Kidney (tissue), 14 donors: ENCODE measurements around the gene IRAK2. TPM values are rescaled to one million over a fixed set of nuclear protein-coding genes. Genes with fewer than 3 reads are reported as not detected.

ENCODE experiments used
- DNase-seq, 5 donors: peaks; one replicate each; pipeline ENCODE4 v3.0.0-alpha.2; 2013 to 2020
- FAIRE-seq: peaks from 2 replicates; lab custom pipeline; 2012; peaks lifted over from hg19 to GRCh38; lab: Jason Lieb, UNC
- H3K27ac ChIP-seq, 2 donors: one replicate each; pipeline ENCODE4 v1.7.0; 2013; ENCODE audit warnings: low read depth in 2 of 2, low read length in 2 of 2, inconsistent platforms in 1 of 2
- H3K27me3 ChIP-seq: one replicate; pipeline ENCODE4 v1.7.1; 2013; ENCODE audit warnings: low read length, inconsistent platforms; ENCODE audit not compliant: control insufficient read depth, insufficient read depth
- H3K36me3 ChIP-seq, 3 donors: one replicate each; pipeline versions ENCODE4 v1.7.0 to v1.7.1; 2013; ENCODE audit warnings: low read length in 3 of 3, control low read depth in 1 of 3, inconsistent platforms in 1 of 3; ENCODE audit not compliant: insufficient read depth in 3 of 3, control insufficient read depth in 2 of 3
- H3K4me1 ChIP-seq, 3 donors: one replicate each; pipeline versions ENCODE4 v1.7.0 to v1.7.1; 2013; ENCODE audit warnings: low read length in 3 of 3, inconsistent platforms in 1 of 3, low read depth in 1 of 3; ENCODE audit not compliant: control insufficient read depth in 2 of 3, insufficient read depth in 2 of 3
- H3K4me3 ChIP-seq, 3 donors: one replicate each; pipeline versions ENCODE4 v1.7.0 to v1.8.1; 2013; ENCODE audit warnings: low read length in 3 of 3, control low read depth in 1 of 3, inconsistent platforms in 1 of 3
- H3K9ac ChIP-seq, 3 donors: one replicate each; pipeline versions ENCODE4 v1.7.0 to v1.7.1; 2013; ENCODE audit warnings: low read length in 3 of 3, control low read depth in 1 of 3, inconsistent platforms in 1 of 3
- H3K9me3 ChIP-seq, 3 donors: one replicate each; pipeline versions ENCODE4 v1.7.0 to v1.7.1; 2013; ENCODE audit warnings: low read length in 3 of 3, control low read depth in 1 of 3, inconsistent platforms in 1 of 3; ENCODE audit not compliant: control insufficient read depth in 2 of 3, insufficient read depth in 1 of 3
- CTCF ChIP-seq: IDR thresholded peaks from 3 replicates; pipeline ENCODE4 v1.5.1; 2012; ENCODE audit warnings: mild to moderate bottlenecking, moderate library complexity, borderline replicate concordance; ENCODE audit not compliant: insufficient read depth; ENCODE audit errors: extremely low read depth
- intact Hi-C: fragments of 100-400 bp; cut with DNase I; formaldehyde crosslinking; loops from one replicate; pipeline ENCODE4 v1.11.1; 2022
- polyA plus RNA-seq: library from polyadenylated mRNA; stranded (reverse); fragments of 350-450 nt; fragmentation: Illumina TruSeq; extraction: RNeasy Lipid Tissue Mini Kit (QIAGEN cat#74804); gene quantifications from one replicate; pipeline ENCODE4 v1.2.3, GENCODE V29; 2014; ENCODE audit warnings: low read depth, low replicate concordance; ENCODE audit not compliant: insufficient read depth
- total RNA-seq: library from RNA; stranded (reverse); fragmentation: NEBNext Ultra II Directional; extraction: Animal tissue kit (Norgen Biotek cat#: 25700); gene quantifications from one replicate; pipeline ENCODE4 v1.2.1, GENCODE V29; 2021
- donor health status: control.
- donor health status: control.
- donor health status: control.
- donor health status: control.
- donor health status: control.
- donor health status: DM: yes; HTN: yes; CAD: no.
- donor health status: Normal renal cell carcinoma (clear cell type).

Gene IRAK2
- total and polyA plus RNA-seq, 2 donors from 2014 or later: 1.2 to 8.9 TPM

- H3K4me3 ChIP-seq: no peak overlapping the region
- no peaks in the 10 kb centered on the region for H3K4me1 ChIP-seq
- no peaks in the 10 kb centered on the region for H3K36me3 ChIP-seq
- H3K9me3 ChIP-seq: peaks cover 0 to 4% (median 0%) of the 10 kb centered on the region in 3 donors
- intact Hi-C loops: no loop called here
- no peak overlapping the region for H3K27ac ChIP-seq
- TF ChIP-seq CTCF: no peak
- DNase-seq (peak in 1 of 5 donors; percentile 29), FAIRE-seq (no peak)
- no peak overlapping the region for H3K9ac ChIP-seq
- H3K27me3 ChIP-seq: no peaks in the 10 kb centered on the region
Measured at GRCh38 chr3:10166213-10166604, 1.5 kb downstream of the IRAK2 start.

- TF ChIP-seq CTCF: no peak
- FAIRE-seq: no peak
- H3K36me3 ChIP-seq: no peaks in the 10 kb centered on the region
- no peak overlapping the region for H3K9ac ChIP-seq
- no peak overlapping the region for H3K4me3 ChIP-seq
- no peaks in the 10 kb centered on the region for H3K27me3 ChIP-seq
- H3K9me3 ChIP-seq: peaks cover 0 to 4% (median 0%) of the 10 kb centered on the region in 3 donors
- H3K4me1 ChIP-seq: no peaks in the 10 kb centered on the region
- intact Hi-C loops: no loop called here
- no peak overlapping the region for H3K27ac ChIP-seq
- DNase-seq: peak in 1 of 5 donors; percentile 4
Measured at GRCh38 chr3:10169000-10169496, 4.3 kb downstream of the IRAK2 start.

- H3K9ac ChIP-seq: no peak overlapping the region
- no peaks in the 10 kb centered on the region for H3K27me3 ChIP-seq
- DNase-seq: peak in 1 of 5 donors; percentile 49
- H3K4me1 ChIP-seq: no peaks in the 10 kb centered on the region
- H3K27ac ChIP-seq: no peak overlapping the region
- FAIRE-seq: no peak
- peaks cover 0 to 4% (median 0%) of the 10 kb centered on the region in 3 donors for H3K9me3 ChIP-seq
- TF ChIP-seq CTCF: no peak
- no peak overlapping the region for H3K4me3 ChIP-seq
- intact Hi-C loops: no loop called here
- no peaks in the 10 kb centered on the region for H3K36me3 ChIP-seq
Measured at GRCh38 chr3:10170915-10171478, 6.3 kb downstream of the IRAK2 start.
